Stimulated activated CD4-positive, alpha-beta T cell treated with anti-CD3 and anti-CD28 coated beads, Interleukin-1b, Interleukin-23, amount 100 ng/mL, for 1 hour (primary cell): ENCODE measurements around the gene VSIG4.
"Not testable (repeated sequence)": the region's sequence is repeated elsewhere in the genome, so short reads cannot be mapped to it uniquely, and the experiment has no call there.

Experiments
- DNase-seq, 2 donors: peaks; one replicate each; pipeline ENCODE4 v3.0.0-alpha.2; 2020; ENCODE audit warnings: low read depth in 2 of 2

Gene VSIG4, protein sequence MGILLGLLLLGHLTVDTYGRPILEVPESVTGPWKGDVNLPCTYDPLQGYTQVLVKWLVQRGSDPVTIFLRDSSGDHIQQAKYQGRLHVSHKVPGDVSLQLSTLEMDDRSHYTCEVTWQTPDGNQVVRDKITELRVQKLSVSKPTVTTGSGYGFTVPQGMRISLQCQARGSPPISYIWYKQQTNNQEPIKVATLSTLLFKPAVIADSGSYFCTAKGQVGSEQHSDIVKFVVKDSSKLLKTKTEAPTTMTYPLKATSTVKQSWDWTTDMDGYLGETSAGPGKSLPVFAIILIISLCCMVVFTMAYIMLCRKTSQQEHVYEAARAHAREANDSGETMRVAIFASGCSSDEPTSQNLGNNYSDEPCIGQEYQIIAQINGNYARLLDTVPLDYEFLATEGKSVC

DNA sequence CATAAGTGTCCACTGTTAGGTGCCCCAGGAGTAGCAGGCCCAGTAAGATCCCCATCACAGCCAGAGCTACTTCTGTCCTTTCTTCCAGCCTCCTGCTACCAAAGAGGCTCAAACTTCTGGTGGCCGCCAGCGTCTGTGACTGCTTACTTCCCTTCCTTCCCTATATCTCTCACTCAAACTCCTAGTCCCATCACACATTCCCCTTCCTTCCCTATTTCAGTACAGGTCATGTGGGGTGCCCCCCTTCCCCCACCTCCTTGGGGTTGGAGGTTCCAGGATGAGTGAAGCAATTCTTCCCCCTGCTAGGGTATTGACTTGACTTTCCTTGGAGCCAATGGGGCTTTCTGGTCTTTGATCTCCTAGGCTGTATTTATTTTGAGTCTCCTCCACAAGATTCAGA is at the start of gene VSIG4:
Gene VSIG4, minus strand, starts transcription at position 137 of the 400 bp plus-strand sequence. Its CDS starts 82 bp downstream, at position 55.
- DNase-seq = no peak

DNA sequence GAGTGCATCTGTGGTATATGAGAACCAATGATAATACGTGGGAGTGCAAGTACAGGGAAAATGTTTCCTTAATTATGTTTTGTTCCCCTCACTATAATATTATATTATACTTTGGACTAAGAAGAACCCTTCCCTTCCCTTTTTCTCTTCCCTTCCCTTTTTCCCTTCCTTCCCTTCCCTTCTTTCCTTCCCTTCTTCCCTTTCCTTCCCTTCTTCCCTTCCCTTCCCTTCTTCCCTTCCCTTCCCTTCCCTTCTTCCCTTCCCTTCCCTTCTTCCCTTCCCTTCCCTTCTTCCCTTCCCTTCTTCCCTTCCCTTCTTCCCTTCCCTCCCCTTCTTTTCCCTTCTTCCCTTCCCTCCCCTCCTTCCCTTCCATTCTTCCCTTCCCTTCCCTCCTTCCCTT is 36.9 kb upstream of the VSIG4 start:
- DNase-seq = no peak

DNA sequence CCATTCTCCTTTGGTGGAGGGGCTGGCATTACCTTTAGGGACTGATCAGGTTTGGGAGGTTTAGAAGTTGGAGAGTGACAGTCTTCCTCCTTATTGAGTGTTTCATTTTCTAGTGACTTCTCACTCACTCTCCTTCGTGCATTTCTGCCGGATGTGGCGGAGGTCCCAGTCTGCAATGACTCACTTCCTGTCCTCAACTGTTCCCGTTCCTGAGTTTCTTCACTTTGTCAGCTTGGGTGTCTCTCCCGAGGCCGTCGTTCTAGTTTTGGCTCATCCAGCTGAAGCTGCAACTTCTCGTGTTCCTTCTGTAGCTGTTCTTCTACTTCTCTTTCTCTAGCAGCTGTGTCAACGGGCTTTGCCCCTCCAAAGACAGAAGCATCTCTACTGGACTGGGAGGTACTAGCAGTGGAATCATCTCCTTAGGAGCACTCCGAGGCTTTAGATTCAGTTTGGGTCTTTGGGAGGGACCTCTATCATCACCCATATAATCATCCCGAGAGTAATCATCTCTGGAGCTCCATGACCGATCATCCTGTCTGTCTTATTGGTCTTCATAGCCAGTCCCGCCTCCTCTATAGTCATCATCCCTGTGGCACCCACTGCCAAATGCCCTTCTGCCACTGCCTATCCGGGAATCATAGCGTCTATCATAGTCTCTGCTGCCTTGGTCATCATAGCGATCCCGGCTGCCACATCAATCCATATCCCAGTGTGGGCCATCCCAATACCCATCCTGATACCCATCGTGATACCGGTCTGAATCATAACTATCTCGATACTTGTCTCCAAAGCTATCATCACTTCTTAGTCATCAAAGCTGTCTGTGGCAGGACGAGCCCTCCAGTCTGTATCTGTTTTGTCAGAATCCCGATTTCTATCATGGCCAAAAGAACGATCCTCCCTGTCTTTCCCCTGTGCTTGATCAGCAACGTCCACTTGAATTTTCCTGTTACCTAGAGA is 35.3 kb upstream of the VSIG4 start:
- no peak for DNase-seq

DNA sequence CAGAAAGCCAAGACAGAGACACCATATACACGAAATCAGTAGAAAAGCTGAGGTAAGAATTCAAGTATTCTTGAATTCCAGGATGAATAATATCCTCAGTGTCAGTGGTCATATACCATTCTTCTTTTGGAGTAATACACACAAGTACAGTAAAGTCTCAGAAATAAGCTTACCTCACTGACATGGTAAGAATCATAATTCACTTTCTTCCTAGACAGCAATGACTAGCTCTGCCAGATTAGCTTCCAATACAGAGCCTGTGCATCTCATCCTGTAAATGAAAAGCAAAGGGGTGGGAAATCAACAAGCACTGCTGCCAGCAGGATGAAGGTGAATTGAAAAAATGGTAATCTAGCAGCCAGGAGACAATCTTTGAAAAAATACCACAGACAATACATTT is 31.2 kb upstream of the VSIG4 start:
- no peak for DNase-seq

DNA sequence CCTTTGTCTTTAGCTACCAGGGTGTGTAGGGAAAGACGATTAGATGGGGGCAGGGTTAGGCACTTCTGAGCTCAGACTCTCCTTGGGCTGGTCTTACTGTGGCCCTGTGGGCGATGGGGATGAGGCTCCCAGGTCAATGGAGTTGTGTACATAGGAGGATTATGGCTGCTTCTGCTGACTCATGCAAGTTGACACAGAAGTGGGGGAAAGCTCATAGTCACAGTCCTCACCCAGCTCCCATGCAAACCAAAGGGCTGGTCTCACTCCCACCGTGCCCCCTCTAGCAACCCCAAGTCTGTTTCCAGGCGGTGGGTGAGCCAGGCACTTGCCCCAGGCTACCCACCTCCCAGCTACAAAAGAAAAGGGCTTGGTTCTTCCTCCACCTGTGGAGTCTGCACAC is 24.4 kb upstream of the VSIG4 start:
- DNase-seq = no peak

DNA sequence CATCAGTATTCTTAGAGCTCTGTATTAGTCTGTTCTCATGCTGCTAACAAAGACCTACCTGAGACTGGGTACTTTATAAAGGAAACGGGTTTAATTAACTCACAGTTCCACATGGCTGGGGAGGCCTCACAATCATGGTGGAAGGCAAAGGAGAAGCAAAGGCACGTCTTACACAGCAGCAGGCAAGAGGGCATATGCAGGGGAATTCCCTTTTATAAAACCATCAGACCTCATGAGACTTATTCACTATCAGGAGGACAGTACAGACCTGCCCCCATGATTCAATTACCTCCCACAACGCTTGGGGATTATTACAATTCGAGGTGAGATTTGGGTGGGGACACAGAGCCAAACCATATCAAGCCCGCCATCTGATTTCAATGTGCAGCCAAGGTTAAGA is 17.1 kb upstream of the VSIG4 start:
- not testable (repeated sequence) for DNase-seq

DNA sequence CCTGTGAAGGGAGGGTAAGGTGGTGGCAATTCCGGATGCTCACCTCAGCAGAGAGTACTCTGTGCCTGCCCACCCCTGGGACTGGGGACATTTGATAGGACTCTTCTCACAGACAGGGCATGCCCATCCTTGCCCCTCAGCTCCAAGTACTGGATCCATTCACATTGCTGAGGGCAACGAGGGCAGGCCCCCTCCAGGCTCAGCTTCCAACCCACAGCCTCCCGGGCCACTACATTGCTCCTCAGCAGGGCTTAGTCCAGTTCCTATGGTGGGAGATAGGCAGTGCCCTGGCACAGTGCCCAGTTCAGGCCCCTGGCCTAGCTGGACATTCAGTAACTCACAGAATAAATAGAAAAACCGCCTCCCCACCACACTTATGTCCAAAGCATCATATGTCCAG is 15.1 kb upstream of the VSIG4 start:
- DNase-seq = no peak

DNA sequence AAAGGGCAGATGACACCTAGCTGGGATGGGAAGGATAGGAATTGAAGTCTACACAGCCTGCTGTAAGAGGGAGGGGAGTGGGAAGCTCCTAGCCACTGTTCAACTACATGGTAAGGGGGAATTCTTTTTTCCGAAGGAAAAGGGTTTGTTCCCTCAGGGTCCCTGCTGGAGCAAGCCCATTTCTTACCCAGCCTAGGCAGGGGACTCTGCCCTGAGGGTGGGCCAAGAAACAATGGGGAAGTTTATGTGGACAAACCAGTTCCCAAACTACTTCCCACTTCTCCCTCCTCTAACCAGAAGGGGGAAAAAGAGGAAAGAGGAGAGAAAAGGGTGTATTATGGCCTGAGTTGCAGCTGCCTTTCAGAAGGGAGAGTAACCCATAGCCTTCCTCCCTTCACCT is 13.5 kb upstream of the VSIG4 start:
- DNase-seq = no peak

DNA sequence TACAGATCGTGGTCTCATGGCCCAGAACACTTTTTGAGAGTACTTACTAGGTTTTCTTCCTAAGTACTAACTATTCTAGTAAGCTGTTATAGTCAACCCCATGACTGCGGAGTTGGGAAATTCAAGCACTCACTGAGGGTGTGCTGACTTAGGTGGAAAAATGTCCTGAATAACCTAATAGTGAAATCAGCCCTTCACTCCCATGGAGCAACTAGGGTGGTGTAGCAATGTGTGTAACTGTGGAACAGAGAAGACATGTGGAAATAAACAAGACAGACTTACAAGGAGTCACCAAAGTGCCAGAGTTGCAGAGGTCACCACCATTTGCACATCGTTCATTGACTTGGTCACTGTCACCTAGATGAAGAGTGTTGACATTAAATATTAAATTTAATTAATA is 12.1 kb upstream of the VSIG4 start:
- DNase-seq = no peak

DNA sequence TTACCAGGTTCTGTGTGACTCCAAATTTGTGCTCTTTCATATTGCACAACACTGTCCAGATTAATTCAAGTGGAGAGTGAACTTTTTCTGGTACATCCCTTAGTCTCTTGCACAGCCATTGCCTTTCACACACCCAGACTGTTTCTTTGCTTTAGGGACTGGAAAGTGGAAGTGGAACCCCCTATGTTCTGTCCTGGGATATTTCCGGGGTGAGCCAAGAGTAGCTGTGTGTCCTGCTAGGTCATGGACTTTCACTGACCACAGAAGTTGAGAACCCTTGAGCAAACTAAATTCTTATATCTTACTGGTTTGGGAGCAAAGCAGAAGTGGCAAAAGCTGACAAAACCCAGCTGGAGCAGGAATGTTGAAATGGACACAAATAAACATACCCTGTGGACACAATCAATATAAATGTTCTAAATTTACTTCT is 10.3 kb upstream of the VSIG4 start:
- DNase-seq = no peak

DNA sequence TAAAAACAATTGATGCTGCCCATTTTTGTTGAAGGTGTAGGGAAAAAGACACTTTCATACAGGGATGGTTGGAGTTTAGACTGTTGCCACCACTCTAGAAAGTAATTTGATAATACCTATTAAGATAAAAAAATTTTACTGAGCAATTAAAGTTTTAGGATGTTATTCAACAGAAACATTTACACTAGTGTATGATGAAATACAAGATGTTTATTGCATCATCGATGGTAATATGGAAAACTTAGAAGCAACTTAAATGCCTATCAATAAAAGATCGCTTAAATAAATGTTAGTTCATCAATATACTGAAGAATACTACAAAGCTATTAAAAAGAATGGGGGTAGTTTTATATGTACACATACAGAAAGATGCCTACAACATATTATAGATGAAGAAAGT is 9.2 kb upstream of the VSIG4 start:
- DNase-seq = no peak

DNA sequence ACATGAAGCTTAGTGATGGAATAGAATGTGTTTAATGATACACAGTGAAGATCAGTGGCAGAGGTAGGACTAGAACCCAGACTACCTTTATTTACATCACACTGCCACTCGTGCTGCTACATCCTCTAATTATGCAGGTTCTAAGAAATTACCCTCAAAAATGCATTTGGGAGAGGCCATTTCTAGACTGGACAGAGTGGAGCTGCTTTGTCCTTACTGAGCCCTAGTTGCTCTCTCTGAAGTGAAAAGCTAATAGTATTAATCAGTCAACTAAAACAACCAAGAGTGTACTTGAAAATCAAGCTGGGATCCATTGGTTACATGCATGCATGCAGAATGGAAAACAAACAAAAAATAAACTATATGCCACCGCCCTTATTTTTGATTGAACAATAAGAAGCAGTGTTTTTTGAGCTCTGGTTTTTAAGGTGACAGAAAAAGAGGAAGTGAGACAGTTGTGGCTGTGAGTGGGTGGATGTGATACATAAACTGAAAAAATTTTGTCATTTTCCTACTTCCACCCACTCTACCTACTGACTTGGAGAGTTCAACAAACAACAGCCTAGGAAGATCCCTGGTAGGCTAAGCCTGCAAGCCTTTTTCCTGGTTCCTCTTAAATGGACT is 6.8 kb upstream of the VSIG4 start:
- DNase-seq = no peak

DNA sequence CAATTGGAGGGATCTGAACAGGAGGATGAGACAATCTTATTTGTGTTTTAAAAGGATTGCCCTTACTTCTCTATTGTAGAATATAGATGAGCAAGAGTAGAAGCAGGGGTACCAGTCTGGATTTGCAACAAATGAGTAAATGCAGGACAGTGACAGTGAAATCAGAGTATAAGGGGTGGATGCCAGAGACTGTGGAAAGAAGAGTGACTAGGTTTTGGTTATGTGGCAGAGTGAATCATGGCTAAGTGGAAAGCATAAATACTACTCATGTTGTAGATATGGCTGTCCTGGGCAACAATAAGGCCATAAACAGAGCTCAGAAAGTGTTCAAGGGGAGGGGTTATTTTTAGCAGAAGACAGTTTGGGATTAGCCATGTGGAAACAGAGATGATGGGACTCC is 6.0 kb upstream of the VSIG4 start:
- no peak for DNase-seq

DNA sequence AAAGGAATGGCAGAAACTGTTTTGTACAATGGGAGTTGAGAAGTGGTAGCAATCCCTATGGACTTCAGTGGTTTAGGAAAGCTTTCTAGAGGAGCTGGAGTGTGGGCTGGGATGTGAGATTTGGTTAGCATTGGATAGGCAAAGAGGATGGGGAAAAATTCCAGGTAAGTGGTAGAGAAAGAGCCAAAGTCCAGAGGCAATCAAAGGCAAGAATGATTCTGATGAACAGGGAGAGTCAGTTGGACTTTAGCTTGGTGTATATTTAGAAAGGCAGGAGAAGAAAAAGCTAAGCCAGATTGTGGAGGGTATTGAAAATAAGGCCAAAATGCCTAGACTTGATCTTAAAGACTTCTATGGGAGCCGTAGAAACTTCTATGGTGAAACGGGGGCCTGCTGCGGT is 3.7 kb upstream of the VSIG4 start:
- DNase-seq = no peak

DNA sequence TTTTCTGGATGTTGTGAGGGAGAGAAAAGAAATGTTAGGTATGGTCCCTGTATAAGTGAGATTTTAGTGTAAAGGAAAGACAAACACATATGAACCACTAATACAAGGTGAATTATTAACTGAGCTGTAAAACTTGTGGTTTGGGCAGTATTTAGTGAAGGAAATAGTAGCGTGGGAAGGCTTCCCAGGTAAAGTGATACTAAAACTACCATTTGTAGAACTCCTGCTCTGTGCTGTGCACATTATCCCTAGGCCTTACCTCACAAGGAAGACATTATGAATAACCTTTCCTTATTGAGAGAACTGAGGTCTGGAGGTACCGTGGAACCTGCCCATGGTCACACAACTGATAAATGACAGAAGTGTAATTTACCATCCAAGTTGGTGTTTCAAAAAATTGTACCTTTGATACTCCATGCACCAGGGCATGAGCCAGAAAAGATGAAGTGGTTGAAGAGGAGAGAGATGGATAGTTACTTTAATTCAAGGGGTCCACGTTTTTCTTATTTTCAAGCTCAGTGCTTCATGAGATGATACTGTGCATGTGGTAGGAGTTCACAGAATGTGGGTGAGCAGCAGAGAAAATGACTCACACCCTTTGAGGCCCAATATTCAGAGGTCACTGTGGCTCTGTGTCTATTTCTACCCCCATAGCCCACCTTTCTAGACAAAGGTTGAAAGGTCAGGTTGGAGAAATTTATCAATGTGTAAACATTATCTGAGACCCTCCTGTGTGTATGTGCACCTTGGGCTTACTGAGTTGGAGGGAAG is 2.6 kb upstream of the VSIG4 start:
- DNase-seq = no peak

DNA sequence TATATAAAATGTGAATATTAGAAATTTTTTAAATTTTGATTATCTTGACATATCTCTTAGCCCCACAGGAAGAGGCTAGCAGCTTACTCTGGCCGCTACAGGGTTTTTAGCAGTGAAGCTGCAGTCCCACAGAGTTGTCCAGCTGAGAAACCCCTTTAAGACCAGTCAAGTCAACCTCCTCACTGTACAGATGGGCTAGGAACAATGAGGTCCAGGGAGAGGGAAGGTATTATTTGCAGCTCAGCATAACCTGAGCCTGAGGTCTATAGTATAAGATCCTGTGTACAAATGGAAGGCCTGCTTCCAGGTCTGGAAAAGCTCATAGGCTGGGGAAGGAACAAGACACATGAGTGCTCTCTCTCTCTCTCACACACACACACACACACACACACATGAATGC is 1.8 kb downstream of the VSIG4 start:
- DNase-seq = no peak

DNA sequence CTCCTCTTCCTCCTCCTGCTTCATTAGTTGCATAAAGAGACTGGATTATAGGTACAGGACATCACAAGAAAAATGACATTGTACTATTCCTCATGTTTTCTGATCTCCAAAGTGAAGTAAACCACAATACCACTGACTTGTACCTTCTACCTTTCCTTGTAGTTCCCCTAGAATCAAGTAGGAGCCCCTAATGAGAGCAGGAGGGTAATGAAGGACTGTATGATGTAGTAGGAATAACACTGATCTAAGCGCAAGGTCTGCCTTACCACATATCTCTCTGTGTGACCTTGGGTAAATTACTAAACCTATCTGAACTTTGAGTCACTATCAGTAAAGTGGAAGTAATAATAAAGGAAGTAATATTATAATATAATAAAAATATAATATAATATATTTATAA is 3.6 kb downstream of the VSIG4 start:
- DNase-seq = no peak

DNA sequence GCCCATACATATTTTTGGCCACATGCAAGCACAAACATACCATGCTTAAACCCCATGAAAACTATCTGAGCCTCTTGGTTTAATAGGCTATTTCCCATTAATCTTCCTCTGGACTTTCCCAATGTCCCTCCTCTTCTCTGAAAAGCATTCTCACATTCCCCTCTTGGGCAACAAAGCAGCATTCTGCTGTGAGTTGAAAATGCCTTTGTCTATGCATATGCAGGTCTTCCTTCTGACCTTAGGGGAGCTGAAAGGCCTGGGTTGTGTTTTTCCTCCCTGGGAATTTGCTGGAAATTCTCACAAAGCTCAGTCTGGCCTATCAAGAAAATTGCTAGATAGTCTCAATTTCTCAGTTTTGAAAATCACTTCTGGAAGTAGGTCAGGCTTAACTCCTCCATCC is 4.2 kb downstream of the VSIG4 start:
- no peak for DNase-seq

DNA sequence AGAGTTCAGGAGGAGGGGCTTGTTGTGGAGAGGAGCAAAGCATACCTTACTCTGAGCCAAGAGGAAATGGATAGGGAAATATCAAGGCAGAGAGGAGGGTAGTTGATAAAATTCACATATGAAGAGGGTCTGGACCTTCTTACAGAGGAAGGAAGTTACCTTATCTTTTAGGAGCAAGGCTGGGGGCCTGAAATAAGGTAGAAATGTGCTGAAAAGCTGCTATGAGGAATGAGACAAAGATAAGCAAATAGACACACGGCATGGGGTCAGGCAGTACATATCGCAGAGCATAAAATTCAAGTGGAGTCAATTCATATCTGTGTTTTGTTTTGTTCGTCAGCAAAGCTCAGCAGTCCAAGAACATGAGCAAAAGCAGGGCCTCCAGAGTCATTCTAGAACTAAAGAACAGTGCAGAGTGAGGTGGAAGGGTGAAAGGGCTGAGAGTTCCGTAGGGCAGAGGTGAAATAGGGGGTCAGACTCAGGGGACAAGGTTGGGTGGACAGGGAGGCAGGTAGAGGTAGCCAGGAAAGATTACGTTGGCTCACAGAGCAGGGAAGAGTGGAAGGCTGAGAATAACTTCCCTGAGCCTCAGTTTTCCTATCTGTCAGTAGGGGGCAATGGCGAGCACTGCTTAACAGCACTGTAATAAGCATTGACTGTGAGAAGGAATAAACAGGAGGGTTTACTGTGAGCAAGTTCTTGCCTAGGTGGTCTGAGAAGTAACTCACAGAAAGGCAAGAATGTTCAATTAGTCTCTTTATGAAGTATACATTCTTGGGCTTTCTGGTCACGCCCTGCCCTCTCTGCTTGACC is 9.2 kb downstream of the VSIG4 start:
- no peak for DNase-seq

DNA sequence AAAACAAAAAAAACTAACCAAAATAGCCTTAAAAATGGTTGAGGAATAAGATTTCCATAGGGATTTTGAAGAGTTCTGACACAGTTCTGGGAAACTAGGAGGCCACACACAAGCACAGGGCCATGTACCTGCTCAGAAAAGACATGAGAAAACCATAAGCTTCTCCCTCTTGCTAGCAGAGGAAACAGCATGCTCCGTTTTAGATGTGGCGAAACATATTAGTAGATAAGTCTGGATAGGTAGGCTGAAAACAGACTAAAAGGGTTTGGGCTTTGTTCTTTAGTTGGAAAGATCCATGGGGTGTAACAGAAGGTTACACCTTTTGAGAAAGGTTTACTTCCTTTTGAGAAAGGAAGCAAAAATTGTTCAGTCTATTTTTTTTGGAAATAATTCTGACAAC is 10.9 kb downstream of the VSIG4 start:
- DNase-seq = no peak

DNA sequence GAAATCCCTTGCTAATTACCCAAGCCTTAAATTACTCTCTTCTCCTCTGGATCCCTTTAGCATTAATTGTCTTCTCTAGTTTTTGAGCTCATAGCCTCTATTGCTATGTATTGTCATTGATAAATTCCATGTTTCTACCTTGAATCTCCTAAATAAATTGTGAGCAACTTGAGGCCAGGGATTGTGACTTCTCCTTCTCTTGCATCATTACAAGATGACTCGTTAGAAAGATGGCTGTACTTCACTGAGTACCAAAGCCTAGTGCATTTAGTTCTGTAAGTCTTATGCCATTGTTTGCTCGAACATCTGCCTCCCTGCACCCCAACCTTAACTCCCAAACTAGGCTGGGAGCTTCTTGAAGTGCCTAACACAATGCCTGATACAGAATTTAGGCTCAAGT is 15.3 kb downstream of the VSIG4 start:
- DNase-seq = no peak
